Measurements from ENCODE around the gene BCORL1. TPM values are rescaled to one million over a fixed set of nuclear protein-coding genes. Genes with fewer than 3 reads are reported as not detected.

The BCORL1 gene
- total and polyA plus RNA-seq, 2 donors (not counting 3 experiments of a cell fraction or from before 2014, with no cell fraction given): 1.8 to 13.1 TPM

GRCh38 chrX:130013661-130014060 lies 31.2 kb downstream of the BCORL1 start:
- dilution Hi-C loops (cut with MboI; ENCODE audit: extremely low pct_ligation_motif_present, low sequenced_read_pairs): no loop called here
- Histone ChIP-seq H3K79me2 (ENCODE audit: control insufficient read depth, insufficient read depth, low read length) (no peaks in the 10 kb centered on the region), H3K9ac (replicated peaks; ENCODE audit: extremely low read depth, insufficient read depth, low read length) (no peak overlapping the region), H3K4me1 (ENCODE audit: control insufficient read depth, extremely low read depth, insufficient read depth, low read length) (no peaks in the 10 kb centered on the region), H3K9me1 (replicated peaks; ENCODE audit: control insufficient read depth, extremely low read depth, insufficient read depth, low read length) (no peaks in the 10 kb centered on the region), H4K20me1 (replicated peaks; ENCODE audit: control insufficient read depth, extremely low read depth, insufficient read depth, low read length) (no peaks in the 10 kb centered on the region), H2AFZ (ENCODE audit: low read depth, low read length) (no peak overlapping the region), H3K36me3 (ENCODE audit: control insufficient read depth in 2 of 2, extremely low read depth in 1 of 2, insufficient read depth in 2 of 2, low read length in 2 of 2) (peaks cover 0 to 11% of the 10 kb centered on the region in 2 experiments), H3K27ac (ENCODE audit: insufficient read depth, low read depth, low read length) (no peak overlapping the region), H3K4me3 (replicated peaks in 1 of 3; ENCODE audit: insufficient read depth in 1 of 3, low read depth in 1 of 3, low read length in 3 of 3) (no peak overlapping the region), H3K4me2 (ENCODE audit: insufficient read depth, low read length) (no peak overlapping the region), H3K27me3 (ENCODE audit: control insufficient read depth in 2 of 2, insufficient read depth in 2 of 2, low read length in 2 of 2) (no peaks in the 10 kb centered on the region), H3K9me3 (replicated peaks; ENCODE audit: control insufficient read depth, insufficient read depth, low read length) (no peaks in the 10 kb centered on the region)
- no peak for TF ChIP-seq MYC (IDR thresholded peaks at IDR 0.05; ENCODE audit: low read depth, low read length)
- TF ChIP-seq CTCF (IDR thresholded peaks at IDR 0.05; ENCODE audit: extremely low read depth in 1 of 2, insufficient read depth in 1 of 2, low read depth in 1 of 2, low read length in 2 of 2): no peak
- no peak for TF ChIP-seq POLR2A (IDR thresholded peaks at IDR 0.05; ENCODE audit: low read depth, low read length)
- TF ChIP-seq GATA2 (IDR thresholded peaks at IDR 0.05; ENCODE audit: insufficient read depth, insufficient read length, low read depth, low read length): no peak
- TF ChIP-seq POLR2AphosphoS5 (IDR thresholded peaks at IDR 0.05; ENCODE audit: insufficient read depth, low read depth, low read length): no peak
- TF ChIP-seq FOS (IDR thresholded peaks at IDR 0.05; ENCODE audit: borderline replicate concordance, insufficient read depth, low read length): no peak
- TF ChIP-seq JUN (IDR thresholded peaks at IDR 0.05; ENCODE audit: borderline replicate concordance, insufficient read depth, insufficient read length, low read depth): no peak
- TF ChIP-seq MAX (IDR thresholded peaks at IDR 0.05; ENCODE audit: insufficient read depth, insufficient read length): no peak
- no peak for TF ChIP-seq EZH2 (IDR thresholded peaks at IDR 0.05; ENCODE audit: borderline replicate concordance, low read depth, low read length, severe bottlenecking)
- intact Hi-C loops (cut with micrococcal nuclease): no loop called here
- DNase-seq (ENCODE audit: low read depth, low spot score): no peak
- ChIA-PET POLR2A (no interaction called here), CTCF (no interaction called here)
- BruUV-seq (replicated peaks): no TSS peak
- FAIRE-seq: no peak

All from endothelial cell of umbilical vein (primary cell).